ENCODE results near the gene TRPM2.

The TRPM2 gene

DNA sequence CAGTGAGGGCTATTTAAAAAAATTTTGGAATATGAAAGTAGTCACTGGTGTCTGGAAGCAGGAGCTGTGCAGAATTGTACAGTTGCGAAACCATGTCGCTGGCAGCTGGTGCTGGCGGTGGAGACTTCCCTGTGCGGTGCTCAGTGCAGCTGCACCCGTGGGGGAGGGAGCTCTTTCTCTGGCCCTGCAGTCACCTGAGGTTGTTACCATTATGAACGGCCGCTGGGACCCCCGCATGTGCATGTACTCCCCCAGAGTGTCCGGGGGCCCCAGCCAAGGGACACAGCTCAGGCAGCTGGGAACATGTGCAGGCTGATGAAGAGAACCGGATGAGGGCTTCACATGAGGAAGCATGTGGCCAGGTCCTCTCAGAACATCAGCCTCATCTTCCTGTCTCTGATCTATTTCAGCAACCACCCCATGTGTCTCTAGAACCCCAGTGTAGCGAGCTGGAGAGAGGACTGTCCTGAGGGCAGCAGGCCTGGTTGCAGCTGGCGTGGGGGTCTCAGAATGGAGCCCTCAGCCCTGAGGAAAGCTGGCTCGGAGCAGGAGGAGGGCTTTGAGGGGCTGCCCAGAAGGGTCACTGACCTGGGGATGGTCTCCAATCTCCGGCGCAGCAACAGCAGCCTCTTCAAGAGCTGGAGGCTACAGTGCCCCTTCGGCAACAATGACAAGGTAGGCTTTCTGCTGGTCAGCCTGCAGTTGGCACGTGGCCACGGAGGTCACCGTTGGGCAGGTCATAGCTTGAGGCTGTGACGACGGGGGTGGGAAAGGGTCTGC, at the start of gene TRPM2:
Gene TRPM2, plus strand, starts transcription at position 431 of the 780 bp plus-strand sequence. Its CDS starts 80 bp downstream, at position 511.
- peak; percentile 49 for DNase-seq

GRCh38 chr21:44304011-44304616, 49.3 kb upstream of the TRPM2 start:
- DNase-seq = no peak

GRCh38 chr21:44304877-44305293, 48.5 kb upstream of the TRPM2 start:
- DNase-seq = peak; percentile 53

DNA sequence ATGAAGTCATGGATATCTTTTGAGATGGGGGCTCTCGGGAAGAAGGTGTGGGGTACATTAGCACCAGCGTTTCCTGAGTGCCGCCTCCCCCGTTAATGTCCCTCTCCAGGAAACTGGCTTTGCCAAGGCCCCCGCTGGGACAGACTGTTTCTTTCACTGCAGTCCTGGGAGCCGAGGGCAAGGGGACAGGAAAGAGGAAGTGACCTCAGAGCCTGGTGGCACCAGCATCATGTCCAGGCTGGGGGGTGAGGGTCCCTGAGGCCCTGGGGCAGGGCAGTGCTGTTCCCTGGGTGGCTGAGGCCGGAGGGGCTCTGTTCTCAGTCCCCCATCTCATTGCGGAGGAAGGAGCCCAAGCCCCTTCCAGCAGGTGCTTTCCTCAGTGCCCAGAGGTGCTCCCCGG, 47.7 kb upstream of the TRPM2 start:
- no peak for DNase-seq

DNA sequence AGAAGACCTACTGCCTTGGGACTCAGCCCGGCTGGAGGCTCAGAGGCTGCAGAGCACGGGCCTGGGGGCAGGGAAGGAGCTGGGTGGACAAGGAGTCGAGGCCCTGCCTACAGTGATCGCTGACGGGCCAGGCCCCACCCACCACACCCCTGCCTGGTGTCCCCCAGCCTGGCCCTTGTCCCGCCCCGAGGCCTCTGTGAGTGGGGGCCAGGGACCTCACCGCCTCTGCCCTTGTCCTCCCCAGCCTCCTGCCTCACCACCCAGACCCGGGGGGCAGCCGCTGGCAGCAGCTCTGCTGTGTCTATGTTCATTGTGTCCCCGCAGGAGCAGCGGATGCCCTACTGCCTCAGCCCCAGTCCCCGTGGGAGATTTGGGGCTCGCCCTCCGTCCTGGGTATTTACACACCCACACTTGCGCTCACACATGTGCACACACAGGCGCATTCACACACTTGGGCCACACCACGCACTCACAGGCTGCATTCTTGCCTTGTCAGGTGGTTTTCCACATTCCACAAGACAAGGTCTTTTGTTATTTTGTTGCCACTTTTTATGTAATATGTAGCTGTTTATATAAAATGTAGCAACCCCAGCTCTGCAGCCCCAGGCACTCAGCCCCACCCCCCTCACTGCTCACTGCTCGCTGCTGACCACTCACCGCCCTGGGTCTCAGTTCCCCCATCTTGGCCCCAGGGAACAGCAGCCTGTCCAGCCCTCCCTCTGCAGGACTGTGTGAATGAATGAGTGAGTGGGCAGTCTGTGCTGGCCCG, 46.3 kb upstream of the TRPM2 start:
- DNase-seq = no peak

DNA sequence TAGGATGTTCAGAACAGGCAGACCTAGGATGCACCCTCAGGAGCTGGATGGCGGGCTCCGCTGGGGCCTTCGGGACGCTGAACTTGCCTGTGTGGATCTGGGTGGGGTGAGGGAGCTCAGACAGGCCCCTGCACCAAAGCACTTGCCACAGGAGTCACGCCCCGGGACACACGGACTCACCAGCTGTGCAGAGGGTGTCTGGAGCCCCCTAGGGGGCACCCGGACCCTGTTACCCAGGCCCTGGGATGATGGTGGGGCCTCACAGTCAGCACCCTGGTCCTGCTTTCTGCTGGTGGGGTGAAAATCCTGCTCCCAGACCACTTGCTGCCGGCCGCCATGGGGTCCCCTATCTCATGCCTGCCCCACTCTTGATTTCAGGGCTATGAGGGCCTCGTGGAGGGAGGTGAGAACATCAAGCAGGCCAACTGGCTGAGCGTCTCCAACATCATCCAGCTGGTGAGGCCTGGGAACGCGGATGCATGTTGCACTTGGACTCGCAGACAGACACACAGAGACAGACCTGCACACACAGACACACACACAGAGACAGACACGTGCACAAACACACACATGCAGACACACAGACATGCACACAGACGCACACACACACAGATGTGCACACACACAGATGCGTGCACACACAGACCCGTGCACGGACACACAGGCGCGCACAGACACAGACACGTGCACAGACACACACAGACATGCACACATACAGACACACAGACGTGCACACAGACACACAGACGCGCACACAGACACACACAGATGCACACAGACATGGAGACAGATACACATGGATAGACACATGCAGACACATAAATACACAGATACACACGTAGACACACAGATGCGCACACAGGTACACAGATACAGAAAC, 42.6 kb upstream of the TRPM2 start:
- no peak for DNase-seq

DNA sequence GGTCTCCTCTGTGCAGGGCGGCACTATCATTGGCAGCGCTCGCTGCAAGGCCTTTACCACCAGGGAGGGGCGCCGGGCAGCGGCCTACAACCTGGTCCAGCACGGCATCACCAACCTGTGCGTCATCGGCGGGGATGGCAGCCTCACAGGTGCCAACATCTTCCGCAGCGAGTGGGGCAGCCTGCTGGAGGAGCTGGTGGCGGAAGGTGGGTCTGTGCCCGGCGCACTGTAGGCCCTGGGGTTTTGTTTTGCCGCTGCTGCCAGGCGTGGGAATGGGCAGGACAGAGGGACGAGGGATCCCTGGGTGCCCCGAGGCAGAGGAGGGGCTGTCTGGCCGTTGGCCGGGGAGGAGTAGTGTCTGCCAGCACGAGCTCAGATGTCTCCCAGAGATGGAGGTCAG, 41.3 kb upstream of the TRPM2 start:
- no peak for DNase-seq

DNA sequence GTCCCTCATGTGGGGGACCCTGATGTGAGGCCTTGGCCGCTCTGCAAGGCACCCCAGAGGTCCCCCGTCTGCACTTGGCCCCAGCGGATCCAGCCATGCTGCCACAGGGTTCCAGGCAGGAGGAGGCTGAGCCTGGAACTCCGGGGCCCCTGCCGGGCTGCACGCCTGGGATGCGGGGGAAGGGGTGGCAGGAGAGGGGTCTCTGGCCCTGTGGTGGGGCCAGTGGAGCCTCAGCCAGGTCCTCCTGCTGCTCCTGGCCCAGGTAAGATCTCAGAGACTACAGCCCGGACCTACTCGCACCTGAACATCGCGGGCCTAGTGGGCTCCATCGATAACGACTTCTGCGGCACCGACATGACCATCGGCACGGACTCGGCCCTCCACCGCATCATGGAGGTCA, 40.7 kb upstream of the TRPM2 start:
- DNase-seq = no peak

- no peak for DNase-seq
These were observed 40.0 kb upstream of the TRPM2 start for GRCh38 chr21:44313451-44313850.

DNA sequence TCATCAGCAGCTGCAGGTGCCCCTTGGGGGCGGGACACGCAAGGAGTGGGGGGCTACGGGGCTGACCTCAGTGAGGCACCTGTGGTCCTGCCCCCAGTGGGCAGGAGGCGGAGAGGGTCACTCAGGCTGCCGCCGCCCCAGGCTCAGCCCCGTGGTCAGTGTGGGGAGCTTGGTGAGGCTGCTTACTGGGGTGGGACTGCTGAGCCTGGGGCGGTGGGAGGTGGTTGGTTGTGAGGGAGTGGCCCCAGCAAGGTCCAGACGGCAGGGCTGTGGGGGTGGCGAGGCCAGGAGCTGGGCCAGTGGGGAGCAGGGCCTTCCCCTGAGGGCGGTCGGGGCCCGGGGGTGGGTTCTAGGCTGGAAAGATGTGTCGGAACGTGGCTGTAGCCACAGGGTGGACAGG, 39.3 kb upstream of the TRPM2 start:
- DNase-seq = no peak

GRCh38 chr21:44314561-44314960, 38.9 kb upstream of the TRPM2 start:
- DNase-seq = no peak

- no peak for DNase-seq
These were observed 37.7 kb upstream of the TRPM2 start for GRCh38 chr21:44315691-44316203.

DNA sequence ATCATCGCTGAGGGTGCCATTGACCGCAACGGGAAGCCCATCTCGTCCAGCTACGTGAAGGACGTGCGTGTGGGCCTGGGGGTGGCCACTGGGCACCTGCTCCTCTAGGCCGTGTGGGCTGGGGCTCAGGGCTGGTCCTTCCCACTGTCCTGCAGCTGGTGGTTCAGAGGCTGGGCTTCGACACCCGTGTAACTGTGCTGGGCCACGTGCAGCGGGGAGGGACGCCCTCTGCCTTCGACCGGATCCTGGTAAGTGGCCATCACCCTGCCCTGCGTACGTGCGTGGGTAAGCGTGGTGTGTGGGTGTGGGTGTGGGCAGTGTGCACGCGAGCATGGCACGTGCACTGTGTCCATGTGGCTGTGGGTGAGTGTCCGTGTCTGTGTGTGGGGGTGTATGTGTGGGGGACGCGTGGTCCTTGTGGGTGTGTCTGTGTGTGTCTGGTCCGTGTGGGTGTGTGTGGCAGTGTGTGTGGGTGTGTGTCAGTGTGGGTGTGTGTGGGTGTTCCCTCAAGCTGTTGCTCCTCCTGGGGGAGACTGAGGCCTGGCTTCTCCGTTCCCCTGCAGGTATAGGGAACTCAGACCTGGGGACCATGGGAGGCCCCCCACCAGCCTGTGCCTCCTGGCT, 37.0 kb upstream of the TRPM2 start:
- no peak for DNase-seq

DNA sequence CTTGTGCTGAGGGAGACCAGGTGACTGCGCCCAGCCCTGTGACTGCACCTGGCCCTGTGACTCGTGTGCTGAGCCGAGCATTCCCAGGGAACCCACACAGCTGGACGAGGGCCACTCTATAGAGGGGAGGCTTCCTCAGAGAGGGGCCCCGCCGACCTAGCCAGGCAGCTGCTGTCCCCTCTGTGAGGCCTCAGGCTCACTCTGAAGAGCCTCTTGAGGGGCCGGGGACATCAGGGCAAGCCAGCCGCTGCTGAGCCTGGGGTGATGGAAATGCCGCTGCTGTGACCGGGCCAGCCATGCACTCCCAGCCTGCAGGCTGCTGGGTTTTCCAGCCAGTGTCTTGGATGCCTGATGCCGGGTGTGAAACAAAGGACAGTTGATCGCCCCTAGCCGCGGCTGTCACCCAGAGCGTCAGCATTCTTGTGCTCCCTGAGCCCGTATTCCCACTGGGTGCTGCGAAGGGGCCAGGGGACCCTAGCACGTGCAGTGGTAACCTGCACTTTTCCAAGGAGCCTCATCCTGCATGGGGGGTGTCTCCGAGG, 36.1 kb upstream of the TRPM2 start:
- DNase-seq = no peak

DNA sequence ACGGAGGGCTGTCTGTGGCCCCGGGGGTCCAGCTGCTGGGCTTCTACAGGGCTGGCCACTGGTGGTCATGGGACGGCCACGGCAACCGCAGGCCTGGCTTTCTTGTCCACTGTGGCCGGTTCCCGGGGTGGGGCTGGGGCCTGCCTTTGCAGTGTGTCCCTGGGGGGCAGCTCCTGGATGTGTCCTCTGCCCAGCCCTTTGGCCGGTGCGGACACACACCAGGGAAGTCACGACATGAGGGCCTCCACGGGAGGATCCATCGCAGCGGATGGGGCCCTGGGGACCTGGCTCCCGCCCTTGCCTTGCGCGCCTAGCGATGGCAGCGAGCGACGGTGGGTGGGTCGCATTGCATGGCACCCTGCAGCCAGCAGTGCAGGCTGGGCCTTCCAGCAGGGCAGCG, 35.5 kb upstream of the TRPM2 start:
- DNase-seq = no peak

- no peak for DNase-seq
These were observed 34.7 kb upstream of the TRPM2 start for GRCh38 chr21:44318489-44319285.

- no peak for DNase-seq
These were observed 33.9 kb upstream of the TRPM2 start for GRCh38 chr21:44319407-44320065.

GRCh38 chr21:44320847-44321246, 32.6 kb upstream of the TRPM2 start:
- no peak for DNase-seq

- no peak for DNase-seq
These were observed 31.5 kb upstream of the TRPM2 start for GRCh38 chr21:44321846-44322450.
